Adrenal gland (tissue), 5 donors: ENCODE results near the gene LEMD1.
A peak's percentile ranks its signal among the peaks of the same experiment; 100 is the strongest.

Source experiments
- POLR2A ChIP-seq, 2 donors: fragments of 450-650 bp; IDR thresholded peaks; one replicate each; pipeline ENCODE4 v1.6.1; 2017; ENCODE audit warnings: antibody characterized with exemption in 2 of 2, mild to moderate bottlenecking in 2 of 2, moderate library complexity in 1 of 2
- TF ChIP-seq, protein P1 (sequence below), 6 experiments: fragments of 450-650 bp in 4 of 6; fragments of 200-600 bp in 2 of 6; sonication (generic) in 1 of 6; IDR thresholded peaks; 1 replicate in 5 of 6; 2 replicates in 1 of 6; pipeline versions ENCODE4 v1.5.1 to v1.8.0; 2016 to 2021; ENCODE audit warnings: antibody characterized with exemption in 6 of 6, mild to moderate bottlenecking in 2 of 6, moderate library complexity in 1 of 6
- donor health status: DM: no; HTN: no; CAD: no.

DNA sequence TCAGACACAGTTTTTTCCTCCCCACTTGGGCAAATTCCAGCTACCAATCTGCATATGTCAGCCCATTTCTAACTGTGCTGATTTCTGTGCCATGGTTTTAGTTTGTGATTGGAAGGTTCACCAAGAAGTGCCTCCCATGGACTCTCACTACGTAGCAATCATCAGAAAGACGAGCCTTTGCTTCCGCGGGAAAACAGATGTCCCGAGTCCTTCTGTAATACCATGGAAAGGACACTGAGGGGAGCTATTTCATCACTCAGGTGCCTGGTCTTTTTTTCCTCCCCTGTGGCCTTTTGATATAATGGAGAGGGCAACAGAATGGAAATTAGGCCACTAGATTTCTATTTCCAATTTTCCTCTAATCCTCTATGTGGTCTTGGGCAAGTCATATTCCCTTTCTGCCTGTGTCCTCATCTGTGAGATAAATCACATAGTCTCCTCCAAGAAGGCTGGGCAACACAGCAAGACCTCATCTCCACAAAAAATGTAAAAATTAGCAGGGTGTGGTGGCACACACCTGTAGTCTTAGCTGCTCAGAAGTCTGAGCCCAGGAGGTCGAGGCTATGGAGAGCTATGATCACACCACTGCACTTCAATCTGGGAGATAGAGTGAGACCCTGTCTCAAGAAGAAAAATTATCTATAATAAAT lies 24.8 kb downstream of the LEMD1 start:
- TF ChIP-seq, protein P1, sequence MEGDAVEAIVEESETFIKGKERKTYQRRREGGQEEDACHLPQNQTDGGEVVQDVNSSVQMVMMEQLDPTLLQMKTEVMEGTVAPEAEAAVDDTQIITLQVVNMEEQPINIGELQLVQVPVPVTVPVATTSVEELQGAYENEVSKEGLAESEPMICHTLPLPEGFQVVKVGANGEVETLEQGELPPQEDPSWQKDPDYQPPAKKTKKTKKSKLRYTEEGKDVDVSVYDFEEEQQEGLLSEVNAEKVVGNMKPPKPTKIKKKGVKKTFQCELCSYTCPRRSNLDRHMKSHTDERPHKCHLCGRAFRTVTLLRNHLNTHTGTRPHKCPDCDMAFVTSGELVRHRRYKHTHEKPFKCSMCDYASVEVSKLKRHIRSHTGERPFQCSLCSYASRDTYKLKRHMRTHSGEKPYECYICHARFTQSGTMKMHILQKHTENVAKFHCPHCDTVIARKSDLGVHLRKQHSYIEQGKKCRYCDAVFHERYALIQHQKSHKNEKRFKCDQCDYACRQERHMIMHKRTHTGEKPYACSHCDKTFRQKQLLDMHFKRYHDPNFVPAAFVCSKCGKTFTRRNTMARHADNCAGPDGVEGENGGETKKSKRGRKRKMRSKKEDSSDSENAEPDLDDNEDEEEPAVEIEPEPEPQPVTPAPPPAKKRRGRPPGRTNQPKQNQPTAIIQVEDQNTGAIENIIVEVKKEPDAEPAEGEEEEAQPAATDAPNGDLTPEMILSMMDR (IDR thresholded peaks at IDR 0.05), result peak; percentile 71 to 88 (median 82)
- no peak for TF ChIP-seq POLR2A (IDR thresholded peaks at IDR 0.05)
